Fibroblast of mammary gland (primary cell): ENCODE results near the gene BCAR3.

Experiments used
- DNase-seq: peaks from one replicate; pipeline ENCODE4 v3.0.0-alpha.2; 2010; ENCODE audit warnings: low read depth
- H3K4me3 ChIP-seq: 2 replicates; pipeline ENCODE4 v1.5.1; 2011; ENCODE audit warnings: low read depth, mild to moderate bottlenecking, low read length, moderate library complexity; ENCODE audit not compliant: control insufficient read depth
- CTCF ChIP-seq: conservative IDR thresholded peaks from 2 replicates; pipeline ENCODE4 v1.5.1; 2011; ENCODE audit warnings: low read depth, low read length, inconsistent platforms; ENCODE audit not compliant: control insufficient read depth, insufficient read depth

The BCAR3 gene

DNA sequence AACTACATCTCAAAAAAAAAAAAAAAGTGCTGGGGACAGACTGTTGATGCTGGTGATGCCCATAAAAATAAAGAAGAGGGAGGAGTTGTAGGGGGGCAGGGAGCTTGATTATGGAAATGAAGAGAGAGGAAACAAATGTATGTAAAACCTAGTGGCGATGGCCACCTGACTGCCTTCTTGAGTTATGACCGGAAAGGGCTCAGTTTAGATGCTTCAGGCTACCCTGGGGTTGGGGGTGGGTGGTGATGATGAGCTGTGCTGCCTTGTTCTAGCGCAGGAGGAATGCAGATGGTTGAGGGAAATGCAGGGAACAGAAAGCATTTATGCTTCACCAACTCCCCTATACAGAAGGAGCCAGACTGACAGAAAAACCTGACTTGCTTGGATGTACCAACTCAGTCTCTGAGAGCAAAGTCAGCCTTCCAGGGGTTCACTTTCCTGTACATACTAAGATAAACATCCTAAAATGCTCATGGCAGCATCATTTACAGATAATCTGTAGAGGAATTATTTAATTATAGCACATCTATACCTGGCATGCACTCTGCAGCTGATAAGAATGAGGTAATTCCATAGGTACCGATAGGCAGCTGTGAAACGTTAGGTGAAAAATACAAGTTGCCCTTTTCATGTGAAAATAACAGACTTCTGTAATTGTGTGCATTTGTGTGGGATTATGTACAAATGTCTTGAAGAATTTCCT lies 8.0 kb upstream of the BCAR3 start:
- no peak overlapping the region for H3K4me3 ChIP-seq
- DNase-seq = no peak
- TF ChIP-seq CTCF = no peak

GRCh38 chr1:93687542-93687941 lies 5.9 kb upstream of the BCAR3 start:
- DNase-seq = no peak
- H3K4me3 ChIP-seq = no peak overlapping the region
- no peak for TF ChIP-seq CTCF

GRCh38 chr1:93686504-93687250 lies 5.0 kb upstream of the BCAR3 start:
- no peak overlapping the region for H3K4me3 ChIP-seq
- no peak for DNase-seq
- no peak for TF ChIP-seq CTCF

GRCh38 chr1:93685918-93686317 lies 4.3 kb upstream of the BCAR3 start:
- TF ChIP-seq CTCF = no peak
- DNase-seq = no peak
- no peak overlapping the region for H3K4me3 ChIP-seq

DNA sequence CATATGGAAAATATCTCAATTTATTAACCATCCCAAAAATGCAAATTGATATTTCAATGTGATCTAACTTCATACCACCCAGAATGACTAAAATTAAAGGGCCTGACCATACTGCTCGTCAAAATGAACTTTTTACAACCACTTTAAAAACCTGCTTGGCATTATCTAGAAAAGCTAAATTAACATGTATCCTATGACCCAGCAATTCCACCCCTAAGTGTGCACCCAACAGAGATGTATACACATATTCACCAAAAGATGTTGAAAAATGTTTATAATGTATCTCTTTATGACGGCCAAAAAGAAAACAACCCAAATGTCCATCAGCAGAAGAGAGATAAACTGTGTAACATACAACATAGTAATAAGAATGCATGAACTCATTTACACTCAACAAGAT lies 1.6 kb upstream of the BCAR3 start:
- DNase-seq = no peak
- H3K4me3 ChIP-seq = no peak overlapping the region
- no peak for TF ChIP-seq CTCF

GRCh38 chr1:93681989-93682412 lies 364 bp upstream of the BCAR3 start:
- DNase-seq = no peak
- H3K4me3 ChIP-seq = peak overlapping the region; percentile 75
- TF ChIP-seq CTCF = no peak
